M059J (cell line): ENCODE data around the gene IL6. TPM values are rescaled to one million over a fixed set of nuclear protein-coding genes. Genes with fewer than 3 reads are reported as not detected.

Experiments
- total RNA-seq: library from RNA; depleted of rRNA; stranded (reverse); fragments of >200 nt; shearing (Covaris generic); gene quantifications from 2 replicates; pipeline ENCODE4 v1.2.3, GENCODE V29; 2014; rRNA removed

Gene IL6
- total RNA-seq, 1 experiment from 2014 or later = 14.2 TPM

Other genes with a start within 250 kb of the IL6 start
- 1.2 and 3.1 TPM in 2 replicates for gene STEAP1B, start 227.0 kb upstream of the IL6 start, total RNA-seq
- gene TOMM7, start 95.6 kb downstream of the IL6 start, total RNA-seq = 130 and 179 TPM in 2 replicates